HG03039 (cell line): Measurements from ENCODE around the gene ZFYVE26.
"Not testable (repeated sequence)": the region's sequence is repeated elsewhere in the genome, so short reads cannot be mapped to it uniquely, and the experiment has no call there.

Source experiments
- ATAC-seq: cut with Tn5 transposase; IDR thresholded peaks from one replicate; pipeline ENCODE4 v1.9.1; 2021; ENCODE audit warnings: mild to moderate bottlenecking, moderate library complexity; ENCODE audit not compliant: unreplicated experiment

ZFYVE26 gene

DNA sequence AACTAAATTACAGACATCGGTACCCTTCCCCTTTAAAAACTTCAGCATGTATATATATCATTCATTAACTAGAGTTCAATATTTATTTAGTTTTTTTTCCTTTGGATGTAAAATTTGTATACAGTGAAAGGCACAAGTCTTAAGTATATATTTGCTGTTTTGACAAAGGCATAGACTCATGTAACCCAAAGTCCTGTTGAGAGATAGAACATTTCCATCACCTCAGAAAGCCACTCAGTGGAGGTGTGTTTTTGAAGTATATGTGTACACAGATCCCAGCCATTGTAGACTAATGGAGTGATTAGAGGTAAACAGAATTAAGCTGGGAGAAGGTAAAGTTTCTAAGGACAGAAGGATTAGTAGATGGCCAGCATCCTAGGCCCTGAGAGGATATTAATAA is 99.3 kb downstream of the ZFYVE26 start:
- ATAC-seq: no peak

GRCh38 chr14:67710209-67710608 is 106.2 kb downstream of the ZFYVE26 start:
- no peak for ATAC-seq

DNA sequence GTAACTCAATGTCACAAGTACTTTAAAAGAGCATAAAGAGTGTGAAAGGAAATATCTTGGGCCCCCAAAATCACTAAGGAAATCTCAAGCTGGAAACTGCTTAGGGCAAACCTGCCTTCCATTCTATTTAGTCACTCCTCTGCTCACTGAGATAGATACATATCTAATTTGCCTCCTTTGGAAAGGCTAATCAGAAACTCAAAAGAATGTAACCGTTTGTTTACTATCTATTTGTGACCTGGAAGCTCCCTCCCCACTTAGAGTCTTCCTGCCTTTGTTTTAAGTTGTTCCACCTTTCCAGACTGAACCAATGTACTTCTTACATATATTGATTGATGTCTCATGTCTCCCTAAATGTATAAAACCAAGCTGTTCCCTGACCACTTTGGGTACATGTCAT is 106.6 kb downstream of the ZFYVE26 start:
- ATAC-seq: not testable (repeated sequence)

- ATAC-seq: not testable (repeated sequence)
These were observed 107.0 kb downstream of the ZFYVE26 start for GRCh38 chr14:67709346-67709745.

DNA sequence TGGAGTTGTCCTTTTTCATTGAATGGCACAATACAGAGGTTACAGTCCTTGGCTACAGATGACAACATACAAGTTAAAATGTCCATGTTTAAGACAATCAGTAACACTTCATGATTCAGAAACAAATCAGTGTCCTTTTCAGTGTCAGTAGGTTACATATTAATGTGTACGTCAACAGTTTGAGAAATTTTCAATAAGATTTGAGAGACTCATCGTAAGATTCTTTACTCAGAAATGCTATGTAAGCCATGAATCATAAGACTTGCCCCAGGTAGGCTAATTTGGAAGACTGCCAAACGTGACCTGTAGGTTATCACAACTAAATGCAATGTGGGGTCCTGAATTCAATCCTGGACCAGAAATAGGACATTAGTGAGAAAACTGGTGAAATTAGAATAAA is 111.2 kb downstream of the ZFYVE26 start:
- no peak for ATAC-seq

DNA sequence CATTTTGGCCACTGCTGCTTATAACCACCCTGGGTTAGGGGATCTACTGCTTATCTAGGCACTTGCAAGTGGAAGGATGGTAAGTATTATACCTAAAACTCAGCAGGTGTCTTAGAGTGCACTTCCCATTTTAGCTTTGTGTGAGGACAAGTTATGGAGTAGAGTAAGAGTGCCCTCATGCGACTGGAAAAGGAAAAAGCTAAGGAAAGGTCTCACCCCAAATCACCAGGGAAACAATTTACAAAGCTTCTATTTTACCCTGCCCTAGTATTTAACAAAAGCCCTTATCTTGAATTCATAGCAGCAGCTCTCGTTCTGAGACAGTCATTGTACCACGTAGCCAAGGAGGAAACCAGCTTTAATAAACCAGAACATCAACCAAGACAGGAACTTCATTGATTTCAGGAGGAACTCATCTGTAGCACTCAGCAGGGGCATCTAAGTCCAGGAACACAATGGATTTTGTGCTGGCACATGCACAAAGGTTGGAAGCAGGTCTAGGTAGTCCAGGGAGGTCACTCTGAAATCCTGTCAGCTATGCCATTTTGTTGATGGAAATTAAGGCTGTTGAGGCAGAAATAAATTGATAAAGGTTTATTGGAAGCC is 111.8 kb downstream of the ZFYVE26 start:
- ATAC-seq: no peak

GRCh38 chr14:67703997-67704396 is 112.4 kb downstream of the ZFYVE26 start:
- ATAC-seq: no peak

DNA sequence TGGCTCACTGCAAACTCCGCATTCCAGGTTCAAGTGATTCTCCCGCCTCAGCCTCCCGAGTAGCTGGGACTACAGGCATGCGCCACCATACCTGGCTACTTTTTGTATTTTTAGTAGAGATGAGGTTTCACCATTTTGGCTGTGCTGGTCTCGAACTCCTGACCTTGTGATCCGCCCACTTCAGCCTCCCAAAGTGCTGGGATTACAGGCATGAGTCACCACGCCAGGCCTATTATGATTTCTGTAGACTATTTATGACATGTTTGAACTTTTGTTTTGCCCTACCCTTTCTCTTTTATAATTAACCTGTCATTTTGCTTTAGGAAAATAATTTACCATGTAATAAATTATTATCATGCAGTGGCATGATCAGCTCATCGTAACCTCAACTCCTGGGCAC is 114.9 kb downstream of the ZFYVE26 start, which contains the start of gene RDH12:
RDH12 (plus strand) TSS at position 395 of the 400 bp plus-strand sequence. CDS start 20,757 bp downstream, outside the sequence.
- ATAC-seq: not testable (repeated sequence)

GRCh38 chr14:67698179-67698578 is 118.2 kb downstream of the ZFYVE26 start:
- no peak for ATAC-seq

- ATAC-seq: no peak
These were observed 119.4 kb downstream of the ZFYVE26 start for GRCh38 chr14:67697006-67697405.
